Muscle of back (tissue), 11 donors: ENCODE data around the gene CHD5. TPM values are rescaled to one million over a fixed set of nuclear protein-coding genes. Genes with fewer than 3 reads are reported as not detected.
"Not testable (repeated sequence)": the region's sequence is repeated elsewhere in the genome, so short reads cannot be mapped to it uniquely, and the experiment has no call there.

Experiments
- DNase-seq, 3 donors: peaks; one replicate each; pipeline versions ENCODE4 v3.0.0 to v3.0.0-alpha.2; 2013
- polyA plus RNA-seq, 10 donors: library from polyadenylated mRNA; unstranded; fragments of 120-200 nt; gene quantifications; one replicate each; pipeline ENCODE4 v1.2.1, GENCODE V29; 2013; ENCODE audit not compliant: insufficient read length in 10 of 10

The CHD5 gene
- polyA plus RNA-seq, 10 donors, result 0.04 to 0.40 (median 0.21) TPM

DNA sequence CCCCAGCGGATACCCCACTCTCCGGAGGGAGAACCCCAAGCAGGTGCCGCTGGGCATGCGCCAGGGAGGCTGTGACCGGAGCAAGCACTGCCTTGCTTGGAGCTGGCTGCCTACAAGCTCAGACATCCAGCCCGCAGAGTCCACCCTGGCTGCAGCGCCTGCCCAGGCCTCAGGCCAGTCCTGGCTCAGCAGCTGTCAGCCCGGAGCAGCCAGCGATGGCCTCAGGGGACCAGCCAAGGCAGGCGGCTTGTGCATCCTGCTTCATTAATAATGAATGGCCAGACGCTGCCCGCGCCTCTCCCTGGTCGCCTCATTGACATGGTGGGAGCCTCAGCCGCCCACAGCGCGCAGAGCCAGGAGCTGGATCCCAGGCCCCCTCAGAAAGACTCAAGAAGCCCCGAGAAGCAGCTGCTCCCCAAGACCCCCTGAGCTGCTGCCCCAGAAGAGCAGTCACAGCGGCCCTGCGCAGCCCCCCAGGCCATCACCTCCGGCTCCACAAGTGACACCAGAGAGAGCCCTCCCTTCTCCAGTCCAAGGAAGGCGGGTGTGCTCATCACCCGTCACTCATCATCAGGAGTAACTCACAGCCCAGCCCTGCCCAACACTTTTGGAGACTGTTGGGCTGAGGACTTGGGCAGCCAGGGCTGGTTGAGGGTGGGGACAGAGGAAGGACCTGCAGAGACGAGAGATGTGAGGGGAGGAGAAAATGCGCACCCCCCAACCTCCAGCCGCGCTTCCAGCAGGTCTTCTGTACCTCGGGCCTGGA lies 114.8 kb downstream of the CHD5 start:
- peak; percentile 21 to 67 (median 42) for DNase-seq

DNA sequence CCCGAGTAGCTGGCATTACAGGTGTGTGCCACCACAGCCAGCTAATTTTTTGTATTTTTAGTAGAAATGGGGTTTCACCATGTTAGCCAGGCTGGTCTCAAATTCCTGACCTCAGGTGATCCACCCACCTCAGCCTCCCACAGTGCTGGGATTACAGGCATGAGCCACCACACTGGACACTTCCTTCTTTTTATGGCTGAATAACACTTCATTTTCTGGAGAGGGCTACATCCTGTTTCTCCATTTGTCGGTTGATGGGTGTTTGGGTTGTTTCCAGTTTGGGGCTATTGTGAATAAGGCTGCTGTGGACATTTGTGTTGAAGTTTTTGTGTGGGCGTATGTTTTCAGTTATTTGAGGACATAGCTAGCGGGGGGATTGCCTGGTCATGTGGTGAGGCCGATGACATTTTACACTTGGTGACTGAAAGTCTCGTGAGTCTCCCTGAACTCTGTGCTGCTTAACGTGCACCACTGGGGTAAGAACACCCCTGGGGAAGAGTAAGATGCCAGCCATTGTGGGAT lies 116.5 kb downstream of the CHD5 start:
- not testable (repeated sequence) for DNase-seq

GRCh38 chr1:6062670-6063069 lies 117.5 kb downstream of the CHD5 start:
- DNase-seq, result no peak

GRCh38 chr1:6059866-6060265 lies 120.3 kb downstream of the CHD5 start:
- no peak for DNase-seq

- DNase-seq, result no peak
Measured at GRCh38 chr1:6057170-6057845, 122.8 kb downstream of the CHD5 start.

- DNase-seq, result no peak
Measured at GRCh38 chr1:6056572-6056948, 123.6 kb downstream of the CHD5 start.

DNA sequence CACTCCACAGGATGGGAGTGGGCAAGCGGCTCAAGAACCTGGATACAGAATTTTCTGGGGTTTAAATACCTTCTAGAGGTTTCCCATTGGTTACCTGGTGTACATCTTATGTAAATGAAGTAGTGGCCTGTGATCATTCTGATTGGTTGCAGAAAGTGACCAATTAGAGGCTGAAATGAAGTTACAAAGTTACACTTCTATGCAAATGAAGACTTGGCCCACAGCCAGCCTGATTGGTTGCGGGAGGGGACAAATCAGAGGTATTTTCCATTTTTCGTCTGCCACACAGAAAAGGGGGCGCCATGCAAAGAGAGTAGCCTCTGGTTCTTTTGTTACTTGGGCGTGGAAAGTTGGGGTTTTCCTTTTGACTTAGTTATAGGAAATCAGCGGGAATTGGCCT lies 125.5 kb downstream of the CHD5 start:
- no peak for DNase-seq

DNA sequence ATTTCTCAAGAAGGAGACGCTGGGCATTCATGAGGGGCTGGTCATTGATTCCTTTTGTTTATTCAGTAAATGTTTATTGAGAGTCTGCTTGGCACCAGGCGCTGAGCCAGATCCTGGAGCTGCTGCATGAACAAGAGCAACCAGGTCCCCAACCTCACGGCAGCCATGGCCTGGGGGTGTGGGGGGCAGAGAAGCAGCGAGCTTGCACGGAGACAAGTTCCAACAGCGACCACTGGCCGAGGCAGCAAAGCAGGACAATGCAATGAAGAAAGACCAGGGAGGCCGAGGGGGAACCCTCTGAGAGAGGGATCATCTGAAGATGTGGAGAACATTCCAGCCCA lies 126.9 kb downstream of the CHD5 start:
- DNase-seq, result no peak

GRCh38 chr1:6052543-6053205 lies 127.4 kb downstream of the CHD5 start:
- DNase-seq, result peak; percentile 64 to 90 (median 85)

Other genes with a start within 250 kb of the CHD5 start
- 1 to 10 TPM; 2.9 to 6.4 (median 3.6) TPM for gene NPHP4, start 187.9 kb downstream of the CHD5 start, polyA plus RNA-seq
- gene KCNAB2, start 134.4 kb downstream of the CHD5 start, polyA plus RNA-seq, result 1 to 10 TPM; 3.7 to 9.0 (median 5.7) TPM
- gene RPL22, start 19.3 kb upstream of the CHD5 start, polyA plus RNA-seq, result 100 to 1,000 TPM; 567 to 780 (median 631) TPM
- 10 to 100 TPM; 11.5 to 37.2 (median 15.0) TPM for gene RNF207, start 25.8 kb upstream of the CHD5 start, polyA plus RNA-seq
- 10 to 100 TPM; 35.9 to 51.9 (median 42.9) TPM for gene ICMT, start 55.6 kb upstream of the CHD5 start, polyA plus RNA-seq
- not detected for gene HES3, start 63.9 kb upstream of the CHD5 start, polyA plus RNA-seq
- 10 to 100 TPM in 9 of 10 donors, 1 to 10 TPM in 1; 9.5 to 26.1 (median 14.6) TPM for gene GPR153, start 80.8 kb upstream of the CHD5 start, polyA plus RNA-seq
- 10 to 100 TPM; 14.1 to 25.9 (median 17.0) TPM for gene ACOT7, start 213.4 kb upstream of the CHD5 start, polyA plus RNA-seq
- gene HES2, start 239.6 kb upstream of the CHD5 start, polyA plus RNA-seq, result 1 to 10 TPM in 2 of 10 donors, under 1 TPM in 2, not detected in 6; 0.31 to 2.3 (median 0.92) TPM
- gene ESPN, start 244.5 kb upstream of the CHD5 start, polyA plus RNA-seq, result 1 to 10 TPM in 7 of 10 donors, under 1 TPM in 3; 0.35 to 5.0 (median 1.3) TPM